NCI-H2171 treated with DMSO at 0.1 percent for 48 hours (cell line): ENCODE results near the gene USP43.

Experiments
- DNase-seq: peaks from one replicate; lab custom pipeline; 2025; lab: John Stamatoyannopoulos, UW

Gene USP43

GRCh38 chr17:9715503-9716016 lies 70.2 kb downstream of the USP43 start:
- DNase-seq = no peak

- peak; percentile 7 for DNase-seq
These were observed 80.3 kb downstream of the USP43 start for GRCh38 chr17:9725575-9725974.

- no peak for DNase-seq
These were observed 81.0 kb downstream of the USP43 start for GRCh38 chr17:9726291-9726690.

GRCh38 chr17:9728005-9728404 lies 82.7 kb downstream of the USP43 start:
- no peak for DNase-seq

- no peak for DNase-seq
These were observed 83.2 kb downstream of the USP43 start for GRCh38 chr17:9728564-9728963.

GRCh38 chr17:9729034-9729650 lies 83.8 kb downstream of the USP43 start:
- peak; percentile 54 for DNase-seq

GRCh38 chr17:9729735-9730420 lies 84.6 kb downstream of the USP43 start:
- no peak for DNase-seq

GRCh38 chr17:9750524-9750923 lies 105.2 kb downstream of the USP43 start:
- DNase-seq = no peak

GRCh38 chr17:9755083-9755482 lies 109.8 kb downstream of the USP43 start:
- DNase-seq = no peak

GRCh38 chr17:9760266-9760665 lies 114.9 kb downstream of the USP43 start:
- no peak for DNase-seq

GRCh38 chr17:9763643-9764042 lies 118.3 kb downstream of the USP43 start:
- DNase-seq = peak; percentile 57

GRCh38 chr17:9765322-9765721 lies 120.0 kb downstream of the USP43 start:
- no peak for DNase-seq

GRCh38 chr17:9766970-9767369 lies 121.7 kb downstream of the USP43 start:
- no peak for DNase-seq

- DNase-seq = peak; percentile 74
These were observed 122.2 kb downstream of the USP43 start for GRCh38 chr17:9767432-9767991.

GRCh38 chr17:9768381-9768934 lies 123.1 kb downstream of the USP43 start:
- peak; percentile 17 for DNase-seq

- no peak for DNase-seq
These were observed 123.8 kb downstream of the USP43 start for GRCh38 chr17:9769036-9769695.

- no peak for DNase-seq
These were observed 126.1 kb downstream of the USP43 start for GRCh38 chr17:9771465-9771864.

GRCh38 chr17:9772658-9773057 lies 127.3 kb downstream of the USP43 start:
- DNase-seq = no peak

- DNase-seq = peak; percentile 24
These were observed 131.6 kb downstream of the USP43 start for GRCh38 chr17:9776911-9777310.
